Muscle of leg (tissue), 11 donors: ENCODE data around the gene VWA3A. TPM values are rescaled to one million over a fixed set of nuclear protein-coding genes. Genes with fewer than 3 reads are reported as not detected.
"Not testable (repeated sequence)": the region's sequence is repeated elsewhere in the genome, so short reads cannot be mapped to it uniquely, and the experiment has no call there.

ENCODE experiments used
- DNase-seq: peaks from one replicate; pipeline ENCODE4 v3.0.0; 2013
- H3K27ac ChIP-seq: one replicate; pipeline ENCODE4 v1.5.1; 2013; ENCODE audit warnings: mild to moderate bottlenecking, low read length, control low read depth
- H3K27me3 ChIP-seq: one replicate; pipeline ENCODE4 v1.6.1; 2013; ENCODE audit warnings: low read length; ENCODE audit not compliant: control insufficient read depth, insufficient read depth
- H3K36me3 ChIP-seq: one replicate; pipeline ENCODE4 v1.6.1; 2013; ENCODE audit warnings: low read length; ENCODE audit not compliant: control insufficient read depth, insufficient read depth
- H3K4me1 ChIP-seq: one replicate; pipeline ENCODE4 v1.6.1; 2013; ENCODE audit warnings: low read length; ENCODE audit not compliant: control insufficient read depth, insufficient read depth
- H3K4me3 ChIP-seq: one replicate; pipeline ENCODE4 v1.5.1; 2013; ENCODE audit warnings: low read length, control low read depth
- H3K9me3 ChIP-seq: replicated peaks from 2 replicates; pipeline ENCODE4 v1.6.1; 2013; ENCODE audit warnings: low read depth, low read length; ENCODE audit not compliant: control insufficient read depth
- WGBS: methylation state at CpG from one replicate; pipeline ENCODE4 v1.1.5; 2013; ENCODE audit warnings: missing lambda C conversion rate; ENCODE audit not compliant: insufficient coverage; 5-methylcytosine and 5-hydroxymethylcytosine counted together
- polyA plus RNA-seq, 8 donors: library from polyadenylated mRNA; unstranded; fragments of 120-200 nt; gene quantifications; one replicate each; pipeline versions ENCODE4 v1.2.1 to v1.2.3, GENCODE V29; 2013; ENCODE audit warnings: inconsistent platforms in 1 of 8, low replicate concordance in 1 of 8; ENCODE audit not compliant: insufficient read length in 8 of 8, insufficient read depth in 1 of 8
- total RNA-seq: library from RNA; stranded (reverse); fragments of 120-200 nt; gene quantifications from one replicate; pipeline ENCODE4 v1.2.4, GENCODE V29; 2013

VWA3A gene
- total and polyA plus RNA-seq, 9 donors = 0.08 to 0.53 (median 0.19) TPM; not detected in 1

- Histone ChIP-seq H3K4me1 (no peaks in the 10 kb centered on the region), H3K36me3 (no peaks in the 10 kb centered on the region), H3K27me3 (peaks cover 9% of the 10 kb centered on the region), H3K4me3 (no peak overlapping the region), H3K9me3 (no peaks in the 10 kb centered on the region), H3K27ac (no peak overlapping the region)
- WGBS = 58% methylated on average over 1 of the region's 4 CpGs
- DNase-seq = no peak
These were observed 17.0 kb downstream of the VWA3A start for GRCh38 chr16:22109258-22109898.

- WGBS = 88% methylated on average over 1 of the region's 5 CpGs
- H3K4me1 ChIP-seq, H3K9me3 ChIP-seq, H3K36me3 ChIP-seq, DNase-seq, H3K27ac ChIP-seq, H3K4me3 ChIP-seq: not testable (repeated sequence)
- peaks cover 11% of the 10 kb centered on the region for H3K27me3 ChIP-seq
These were observed 19.3 kb downstream of the VWA3A start for GRCh38 chr16:22111629-22112028.

GRCh38 chr16:22116095-22116700, 23.9 kb downstream of the VWA3A start:
- H3K4me1 ChIP-seq = no peaks in the 10 kb centered on the region
- H3K27me3 ChIP-seq = peaks cover 2% of the 10 kb centered on the region
- no peaks in the 10 kb centered on the region for H3K9me3 ChIP-seq
- no peak overlapping the region for H3K27ac ChIP-seq
- no peak for DNase-seq
- H3K36me3 ChIP-seq = no peaks in the 10 kb centered on the region
- no peak overlapping the region for H3K4me3 ChIP-seq
- WGBS = no CpG with 5 or more reads among the region's 2 CpGs

- peaks cover 2% of the 10 kb centered on the region for H3K27me3 ChIP-seq
- H3K4me3 ChIP-seq = no peak overlapping the region
- no CpG with 5 or more reads among the region's 2 CpGs for WGBS
- no peaks in the 10 kb centered on the region for H3K9me3 ChIP-seq
- no peaks in the 10 kb centered on the region for H3K36me3 ChIP-seq
- no peak for DNase-seq
- H3K4me1 ChIP-seq = no peaks in the 10 kb centered on the region
- H3K27ac ChIP-seq = no peak overlapping the region
These were observed 25.3 kb downstream of the VWA3A start for GRCh38 chr16:22117609-22118008.

GRCh38 chr16:22120440-22120839, 28.1 kb downstream of the VWA3A start:
- Histone ChIP-seq H3K4me3 (no peak overlapping the region), H3K36me3 (no peaks in the 10 kb centered on the region), H3K27me3 (no peaks in the 10 kb centered on the region), H3K27ac (no peak overlapping the region), H3K4me1 (no peaks in the 10 kb centered on the region), H3K9me3 (no peaks in the 10 kb centered on the region)
- no peak for DNase-seq
- WGBS = 40% methylated on average over 1 of the region's 3 CpGs

- H3K4me3 ChIP-seq = no peak overlapping the region
- no peak for DNase-seq
These were observed 29.9 kb downstream of the VWA3A start for GRCh38 chr16:22122239-22122638.

GRCh38 chr16:22123146-22123545, 30.8 kb downstream of the VWA3A start:
- Histone ChIP-seq H3K36me3 (no peaks in the 10 kb centered on the region), H3K4me3 (no peak overlapping the region), H3K27ac (no peak overlapping the region), H3K9me3 (no peaks in the 10 kb centered on the region), H3K4me1 (no peaks in the 10 kb centered on the region), H3K27me3 (no peaks in the 10 kb centered on the region)
- 67% methylated on average over 1 of the region's 3 CpGs for WGBS
- DNase-seq = no peak

More at GRCh38 chr16:22122239-22122638, 29.9 kb downstream of the VWA3A start:
- Histone ChIP-seq H3K4me1 (no peaks in the 10 kb centered on the region), H3K36me3 (no peaks in the 10 kb centered on the region), H3K9me3 (no peaks in the 10 kb centered on the region), H3K27ac (no peak overlapping the region), H3K27me3 (no peaks in the 10 kb centered on the region)

- no peaks in the 10 kb centered on the region for H3K36me3 ChIP-seq
- no peak overlapping the region for H3K27ac ChIP-seq
- H3K27me3 ChIP-seq = no peaks in the 10 kb centered on the region
- 100% methylated on average over 1 of the region's 7 CpGs for WGBS
- DNase-seq = no peak
- no peak overlapping the region for H3K4me3 ChIP-seq
- no peaks in the 10 kb centered on the region for H3K4me1 ChIP-seq
- H3K9me3 ChIP-seq = no peaks in the 10 kb centered on the region
These were observed 31.6 kb downstream of the VWA3A start for GRCh38 chr16:22123759-22124490.

- Histone ChIP-seq H3K27ac (no peak overlapping the region), H3K27me3 (no peaks in the 10 kb centered on the region), H3K4me3 (no peak overlapping the region), H3K36me3 (no peaks in the 10 kb centered on the region), H3K4me1 (no peaks in the 10 kb centered on the region), H3K9me3 (no peaks in the 10 kb centered on the region)
- DNase-seq = no peak
- 70% methylated on average over 2 of the region's 6 CpGs for WGBS
These were observed 32.4 kb downstream of the VWA3A start for GRCh38 chr16:22124583-22125284.

GRCh38 chr16:22126037-22126558, 33.8 kb downstream of the VWA3A start:
- H3K4me1 ChIP-seq = no peaks in the 10 kb centered on the region
- no peaks in the 10 kb centered on the region for H3K36me3 ChIP-seq
- DNase-seq = no peak
- H3K9me3 ChIP-seq = no peaks in the 10 kb centered on the region
- no peak overlapping the region for H3K27ac ChIP-seq
- WGBS = 58% methylated on average over 10 of the region's 15 CpGs
- H3K4me3 ChIP-seq = no peak overlapping the region
- H3K27me3 ChIP-seq = no peaks in the 10 kb centered on the region
